Left ventricle myocardium superior (tissue), 1 donor: Measurements from ENCODE around the gene ISYNA1. TPM values are rescaled to one million over a fixed set of nuclear protein-coding genes. Genes with fewer than 3 reads are reported as not detected.

ENCODE experiments used
- ATAC-seq: fragments of 200-7000 bp; cut with Tn5 transposase; one replicate; pipeline ENCODE4 v1.9.1; 2020; ENCODE audit warnings: mild to moderate bottlenecking, moderate library complexity
- DNase-seq: peaks from one replicate; pipeline ENCODE4 v3.0.0-alpha.2; 2020
- intact Hi-C: fragments of 100-400 bp; cut with micrococcal nuclease; formaldehyde crosslinking; loops from one replicate; pipeline ENCODE4 v1.11.0; 2022
- long read RNA-seq: library from polyadenylated mRNA; unstranded; transcript quantifications from one replicate; pipeline ENCODE4 v2.0.0, GENCODE V29; 2021
- total RNA-seq: library from RNA; stranded (reverse); fragmentation: NEBNext Ultra II Directional; extraction: Animal tissue kit (Norgen Biotek cat#: 25700); gene quantifications from one replicate; pipeline ENCODE4 v1.2.1, GENCODE V29; 2021
- donor health status: DM: no; HTN: yes; CAD: no; lungs with severe emphysema.

Gene ISYNA1
- total RNA-seq, result 24.4 TPM
- long read RNA-seq, transcript ISYNA1-201 (11 exons, 2,420 nt), result major isoform, 42 of 67 reads
- long read RNA-seq, partial matches to known transcripts, result 10 of 67 reads
- long read RNA-seq, other reads (novel, unspliced or antisense), result 8 of 67 reads

DNA sequence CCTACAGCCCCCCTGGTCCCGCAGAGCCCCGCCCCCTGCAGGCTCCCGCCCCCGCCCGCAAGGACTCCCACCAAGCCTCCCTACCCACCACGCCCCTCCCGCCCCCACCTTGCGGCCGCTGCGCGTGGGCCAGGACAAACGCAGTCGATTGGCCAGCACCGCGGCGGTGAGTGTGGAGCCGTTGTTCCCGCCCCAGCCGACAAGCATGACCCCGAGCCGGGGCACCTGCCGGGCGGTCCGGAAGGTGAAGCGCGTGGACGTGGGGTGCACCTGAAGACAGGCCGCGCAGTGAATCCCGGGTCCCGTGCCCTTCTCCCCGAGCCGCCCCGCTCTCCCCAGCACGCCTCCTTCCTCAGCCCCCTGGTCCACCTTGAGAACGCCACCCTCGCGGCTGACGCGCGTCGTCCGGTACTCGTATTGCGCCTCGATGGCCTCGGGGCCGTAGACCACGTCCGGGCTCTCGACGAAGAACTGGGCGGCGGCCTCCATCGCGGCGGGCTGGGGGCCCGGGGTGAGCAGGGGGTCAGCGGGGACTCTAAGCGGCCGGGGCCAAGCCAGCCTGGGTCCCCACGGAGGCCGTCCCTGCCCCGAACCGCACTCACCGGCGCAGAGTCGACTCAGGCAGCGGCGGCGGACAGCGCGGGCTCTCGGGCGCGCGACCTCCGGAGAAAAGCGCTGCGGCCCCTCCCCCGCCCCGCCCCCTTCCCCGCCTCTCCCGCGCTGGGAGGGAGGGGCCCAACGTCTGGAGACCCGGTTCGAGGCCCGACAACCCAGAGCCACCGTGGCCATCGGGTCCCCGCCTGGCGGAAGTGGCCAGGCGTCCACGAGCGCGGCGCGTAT lies at the start of gene ISYNA1:
Gene ISYNA1 (minus strand): TSS at position 643 of the 840 bp plus-strand sequence. CDS start 154 bp downstream, at position 489.
- DNase-seq (peak; percentile 73), ATAC-seq (peak; percentile 61)
- intact Hi-C loops, result no loop called here

DNA sequence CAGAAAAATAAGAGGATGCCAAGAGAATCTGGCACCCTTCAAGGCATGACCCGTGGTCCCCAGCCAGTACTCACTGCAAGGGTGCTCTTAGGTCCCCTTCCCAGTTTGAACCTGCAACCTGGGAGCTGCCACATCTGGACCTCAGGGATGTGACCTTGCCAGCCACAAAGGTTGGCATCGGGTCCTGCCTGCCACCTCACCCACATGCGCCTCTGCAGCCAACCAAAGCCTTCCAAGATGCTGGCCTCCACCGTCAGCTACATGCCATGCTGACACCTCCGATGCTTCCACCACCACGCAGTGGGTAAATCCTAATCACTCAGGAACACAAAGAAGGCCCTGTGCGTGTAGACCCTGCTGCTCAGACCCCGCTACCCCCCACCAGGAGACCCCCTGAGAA lies 48.8 kb upstream of the ISYNA1 start:
- ATAC-seq (no peak), DNase-seq (no peak)
- intact Hi-C loops, result no loop called here

DNA sequence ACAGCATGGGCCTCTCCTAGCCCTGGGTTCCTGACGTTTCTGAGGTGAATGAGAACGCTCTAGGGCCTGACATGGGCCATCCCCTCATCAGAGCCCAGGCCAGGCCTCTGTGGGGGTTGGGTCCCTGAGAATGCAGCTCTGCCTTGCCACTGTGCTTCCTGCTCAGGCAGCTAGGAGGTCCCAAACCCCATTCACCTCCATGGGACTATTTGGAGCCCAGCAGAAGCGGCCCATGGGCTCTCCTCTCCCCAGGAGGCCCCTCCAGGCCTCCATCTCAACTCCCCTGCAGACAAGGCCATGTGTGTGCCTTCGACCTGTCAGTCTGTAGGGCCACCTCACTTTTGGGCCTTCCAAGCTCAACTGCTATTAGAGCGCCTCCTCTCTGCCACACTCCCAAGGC lies 47.1 kb upstream of the ISYNA1 start:
- intact Hi-C loops, result no loop called here
- ATAC-seq (no peak), DNase-seq (no peak)

DNA sequence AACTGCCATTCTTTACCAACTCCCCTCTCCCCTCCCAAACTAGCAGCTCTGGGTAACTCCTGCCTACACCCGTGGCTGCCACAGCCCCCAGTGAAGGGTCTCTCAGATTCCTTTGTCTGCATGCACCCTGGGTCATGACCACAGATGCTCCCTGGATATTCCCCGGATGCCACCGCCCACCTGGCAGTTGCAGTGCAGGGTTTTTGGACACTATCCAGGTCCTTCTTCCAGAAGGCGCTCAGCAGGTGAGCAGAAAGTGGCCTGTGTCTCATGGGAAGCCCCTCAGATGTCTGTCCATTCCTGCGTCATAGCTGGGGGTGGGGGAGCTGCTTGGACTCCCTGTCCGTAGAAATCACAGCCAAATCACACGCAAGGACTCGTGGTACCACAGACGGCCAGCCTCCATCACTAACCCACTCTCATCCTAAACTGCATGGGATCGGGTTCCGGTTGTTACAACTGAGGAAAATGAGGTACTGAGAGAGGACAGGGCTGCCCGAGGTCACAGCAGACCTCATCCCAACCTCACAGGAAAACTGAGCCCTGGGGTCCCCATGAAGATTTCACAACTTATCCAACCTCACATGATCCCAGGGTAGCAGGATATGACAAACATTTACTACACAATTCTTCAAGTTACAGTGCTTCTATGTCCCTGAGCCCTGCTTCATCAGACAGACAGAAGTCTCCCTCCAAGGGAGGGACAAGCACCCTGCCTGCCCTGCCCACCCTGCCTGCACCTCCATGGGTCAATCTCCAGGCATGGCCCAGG lies 45.4 kb upstream of the ISYNA1 start:
- no peak for DNase-seq
- ATAC-seq, result no peak
- intact Hi-C loops, result no loop called here

DNA sequence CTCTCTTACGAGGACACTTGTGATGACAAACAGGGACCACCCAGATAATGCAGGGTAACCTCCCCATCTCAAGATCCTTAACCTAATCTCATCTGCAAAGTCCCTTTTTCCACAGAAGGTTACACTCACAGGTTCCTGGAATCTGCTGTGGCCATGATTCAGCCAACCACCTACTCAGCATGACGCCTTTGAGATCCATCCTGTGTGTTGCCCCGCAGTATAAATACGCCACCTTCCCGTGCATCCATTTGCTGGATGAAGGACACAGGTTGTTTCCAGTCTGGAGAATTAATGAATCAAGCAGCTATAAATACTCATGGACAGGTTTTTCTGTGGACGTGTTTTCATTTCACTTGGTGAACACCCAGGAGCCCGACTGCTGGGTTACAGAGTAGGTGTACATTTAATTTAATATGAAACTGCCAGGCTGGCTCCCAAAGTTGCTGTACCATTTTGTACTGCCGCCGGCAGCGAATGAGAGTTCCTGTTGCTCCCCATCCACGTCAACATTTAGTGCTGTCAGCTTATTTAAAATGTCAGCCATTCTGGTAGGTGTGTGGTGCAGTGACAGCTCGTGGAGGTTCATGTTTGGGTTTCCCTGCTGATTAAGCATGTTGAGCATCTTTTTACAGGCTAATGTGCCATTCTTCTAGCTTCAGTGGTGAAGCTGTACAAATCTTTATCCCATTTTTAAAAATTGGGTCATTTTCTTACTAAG lies 43.7 kb upstream of the ISYNA1 start:
- ATAC-seq, result no peak
- intact Hi-C loops, result no loop called here
- DNase-seq, result no peak

DNA sequence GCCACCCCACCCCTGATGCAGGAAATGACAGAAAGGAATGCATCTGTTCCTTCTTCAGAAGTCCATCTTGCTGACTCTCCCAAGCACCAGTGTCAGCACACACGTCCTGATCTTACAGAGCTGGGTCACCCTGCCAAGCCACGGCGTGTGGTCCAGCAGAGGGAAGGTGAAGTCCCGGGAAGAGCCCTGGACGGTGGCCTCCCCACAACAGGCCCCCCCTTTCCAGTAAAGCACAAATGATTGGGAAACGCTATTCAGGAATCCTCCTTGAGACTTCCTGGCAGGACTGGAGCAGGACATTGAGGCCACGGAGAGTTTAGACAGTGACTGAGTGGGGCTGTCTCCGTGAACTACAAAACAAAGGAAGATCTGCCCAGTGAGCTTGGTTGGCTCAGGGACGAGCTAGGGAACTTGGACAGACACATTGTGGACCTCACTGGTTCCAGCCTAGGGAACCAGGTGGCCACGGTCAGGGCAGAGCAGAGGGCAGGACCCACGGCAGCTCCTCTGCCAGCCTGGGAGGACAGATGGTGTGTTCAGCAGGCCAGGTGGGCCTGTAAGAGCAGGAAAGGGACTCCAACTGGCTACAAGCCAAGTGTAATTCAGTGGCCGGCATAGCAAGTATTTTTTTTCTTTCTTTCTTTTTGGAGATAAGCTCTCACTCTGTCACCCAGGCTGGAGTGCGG lies 42.2 kb upstream of the ISYNA1 start:
- DNase-seq (peak; percentile 82), ATAC-seq (peak; percentile 74)
- intact Hi-C loops, result no loop called here

DNA sequence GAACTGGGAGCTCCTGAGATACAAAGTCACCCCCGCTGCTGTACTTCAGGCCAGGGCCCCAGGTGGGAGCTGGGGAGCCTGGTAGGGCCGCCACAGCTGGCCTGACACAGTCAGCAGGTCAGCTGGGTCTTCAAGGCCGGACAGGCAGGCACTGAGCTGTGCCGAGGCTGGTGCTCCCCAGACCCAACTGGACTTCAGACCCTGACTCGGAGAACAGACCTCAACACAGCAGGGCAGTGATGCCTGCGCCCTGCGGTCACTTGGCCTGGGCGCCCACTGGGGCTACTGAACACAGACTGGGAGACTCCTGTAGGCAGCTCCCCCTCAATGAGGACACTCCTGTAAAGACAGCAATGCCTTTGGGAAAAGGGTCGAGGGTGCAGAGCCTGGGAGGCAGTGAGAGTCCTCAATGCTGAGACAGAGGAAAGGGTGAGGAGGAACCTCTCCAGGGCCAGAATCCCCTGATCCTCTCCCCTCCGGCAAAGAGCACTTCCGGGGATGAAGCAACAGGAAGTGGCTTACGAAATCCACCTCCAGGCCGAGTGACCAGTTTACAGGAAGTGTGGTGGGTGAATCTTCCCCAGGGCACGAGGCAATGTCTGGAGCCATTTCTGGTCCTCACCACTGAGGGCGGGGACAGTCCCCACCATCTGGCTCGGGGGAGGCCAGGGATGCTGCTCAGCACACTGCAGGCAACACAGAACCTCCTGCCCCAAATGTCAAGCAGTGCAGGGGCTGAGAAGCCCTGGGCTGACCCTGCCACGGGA lies 40.8 kb upstream of the ISYNA1 start:
- intact Hi-C loops, result no loop called here
- DNase-seq, result peak; percentile 80
- ATAC-seq, result peak; percentile 82

DNA sequence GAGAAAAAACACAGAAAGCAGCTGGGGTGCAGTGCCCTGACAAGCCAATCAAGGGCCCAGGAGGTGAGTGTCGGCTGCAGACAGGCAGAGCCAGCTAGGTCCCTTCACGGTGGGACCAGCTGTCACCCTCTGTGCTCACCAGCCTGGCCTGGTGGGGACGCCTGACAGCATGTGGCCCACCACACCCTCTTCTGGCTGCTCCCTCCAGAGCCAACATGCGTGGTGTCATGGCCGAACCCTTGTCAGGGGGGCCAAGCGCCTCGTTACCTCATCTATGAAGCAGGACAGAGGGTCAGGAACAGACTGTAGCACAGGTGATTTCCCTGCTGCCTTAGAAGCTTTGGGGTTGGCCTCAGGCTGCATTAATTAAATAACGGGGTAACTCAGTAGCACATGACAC lies 40.0 kb upstream of the ISYNA1 start:
- ATAC-seq, result no peak
- intact Hi-C loops, result no loop called here
- DNase-seq, result no peak

DNA sequence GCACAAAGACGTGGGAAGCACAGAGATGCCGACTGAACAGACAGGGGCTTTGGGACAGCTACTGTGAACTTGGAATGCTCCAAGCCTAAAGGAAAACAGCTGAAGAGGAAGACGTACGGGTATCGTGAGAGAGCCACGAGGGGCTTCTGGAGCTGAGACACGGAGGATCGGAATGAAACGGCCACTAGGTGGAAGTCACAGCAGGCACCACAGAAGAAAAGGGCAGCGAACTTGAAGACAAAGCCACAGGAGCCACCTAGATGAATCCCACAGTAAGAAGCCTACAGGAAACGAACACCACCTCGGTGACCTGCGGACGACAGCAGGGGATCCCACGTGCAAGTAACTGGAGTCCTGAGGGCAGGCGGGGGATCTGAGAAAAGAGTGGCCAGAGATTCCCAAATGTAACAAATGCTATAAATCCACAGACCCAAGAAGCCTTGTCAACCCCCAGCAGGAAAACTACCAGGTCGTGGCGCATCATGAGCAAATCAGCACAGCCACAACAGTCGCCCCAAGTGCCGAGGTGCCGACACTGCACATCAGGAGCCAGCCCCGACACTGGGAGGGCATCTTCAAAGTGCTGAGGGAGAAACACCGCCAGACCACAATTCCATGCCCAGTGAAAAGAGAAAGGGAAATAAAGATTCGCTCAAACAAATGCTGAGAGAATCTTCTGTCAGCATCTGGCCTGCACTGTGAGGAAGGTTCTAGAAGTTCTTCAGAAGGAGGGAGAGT lies 39.3 kb upstream of the ISYNA1 start:
- DNase-seq, result no peak
- intact Hi-C loops, result no loop called here
- ATAC-seq, result no peak

DNA sequence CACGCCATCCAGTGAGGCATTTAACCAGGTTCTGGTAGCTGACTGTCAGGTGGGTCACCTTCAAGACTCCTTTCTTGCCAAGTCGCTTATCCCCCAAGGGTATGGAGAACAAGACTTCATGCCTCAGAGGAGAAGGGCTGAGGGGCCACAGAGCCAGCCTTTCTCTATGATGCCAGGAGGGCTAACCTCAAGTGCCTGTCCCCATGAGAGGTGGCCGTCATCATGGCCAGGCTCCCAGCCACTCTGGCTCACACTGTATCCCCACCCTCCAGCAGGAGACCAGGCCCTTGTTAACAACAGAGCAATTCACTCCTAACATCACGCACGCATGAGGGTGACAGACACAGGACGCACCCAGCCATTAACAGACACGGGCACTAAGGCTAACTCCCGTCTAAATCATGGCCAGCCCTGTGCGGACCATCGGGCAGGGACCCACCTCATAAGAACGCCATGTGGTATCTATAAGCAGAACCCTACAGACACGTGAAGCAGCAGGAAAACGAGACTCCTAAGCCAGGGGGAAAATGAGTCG lies 38.6 kb upstream of the ISYNA1 start:
- intact Hi-C loops, result no loop called here
- no peak for ATAC-seq
- DNase-seq, result no peak

DNA sequence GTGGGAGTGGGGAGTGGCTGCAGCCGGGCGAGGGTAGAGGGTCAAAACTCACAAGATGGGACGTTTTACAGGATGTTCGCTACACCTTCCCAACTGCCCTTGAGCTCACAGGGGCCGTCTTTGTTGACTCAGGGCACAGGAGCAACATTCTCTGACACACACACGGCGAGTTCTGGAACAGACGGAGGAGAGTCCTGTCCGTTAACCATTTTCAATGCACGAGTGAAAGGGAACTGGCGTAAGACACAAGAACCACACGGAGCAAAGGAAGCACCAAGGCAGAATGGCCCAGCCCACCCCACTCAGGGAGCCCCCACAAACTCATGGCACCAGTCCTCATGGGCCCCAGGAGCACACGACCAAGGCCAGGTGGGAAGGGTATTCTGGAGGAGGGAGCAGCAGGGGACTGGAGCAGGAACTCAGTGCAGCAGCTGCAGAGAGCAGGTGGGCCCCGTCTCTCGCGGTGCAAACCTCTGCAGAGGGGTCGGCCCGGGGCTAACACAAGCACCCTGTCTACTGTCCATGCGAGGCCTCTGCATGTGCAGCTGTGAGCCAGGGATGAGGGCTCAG lies 37.9 kb upstream of the ISYNA1 start:
- intact Hi-C loops, result no loop called here

DNA sequence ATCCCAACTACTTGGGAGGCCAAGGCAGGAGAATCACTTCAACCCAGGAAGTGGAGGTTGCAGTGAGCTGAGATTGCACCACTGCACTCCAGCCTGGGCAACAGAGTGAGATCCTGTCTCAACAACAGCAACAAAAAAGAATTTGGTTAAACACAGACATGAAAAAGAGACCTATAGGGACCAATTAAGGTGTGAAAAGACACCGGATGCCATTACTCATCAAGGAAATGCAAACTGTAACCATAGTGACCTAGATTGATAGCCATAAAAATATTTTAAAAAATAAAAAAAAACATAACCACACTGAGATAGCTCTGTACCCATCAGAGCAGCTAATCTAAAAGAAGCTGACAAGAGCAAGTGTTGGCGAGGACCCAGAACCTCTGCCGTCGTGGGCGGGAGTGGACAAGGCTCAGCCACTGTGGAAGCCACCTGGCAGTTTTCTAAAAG lies 37.1 kb upstream of the ISYNA1 start:
- DNase-seq (no peak), ATAC-seq (no peak)
- intact Hi-C loops, result no loop called here

More for the DNA sequence above, 37.9 kb upstream of the ISYNA1 start:
- DNase-seq (no peak), ATAC-seq (no peak)

DNA sequence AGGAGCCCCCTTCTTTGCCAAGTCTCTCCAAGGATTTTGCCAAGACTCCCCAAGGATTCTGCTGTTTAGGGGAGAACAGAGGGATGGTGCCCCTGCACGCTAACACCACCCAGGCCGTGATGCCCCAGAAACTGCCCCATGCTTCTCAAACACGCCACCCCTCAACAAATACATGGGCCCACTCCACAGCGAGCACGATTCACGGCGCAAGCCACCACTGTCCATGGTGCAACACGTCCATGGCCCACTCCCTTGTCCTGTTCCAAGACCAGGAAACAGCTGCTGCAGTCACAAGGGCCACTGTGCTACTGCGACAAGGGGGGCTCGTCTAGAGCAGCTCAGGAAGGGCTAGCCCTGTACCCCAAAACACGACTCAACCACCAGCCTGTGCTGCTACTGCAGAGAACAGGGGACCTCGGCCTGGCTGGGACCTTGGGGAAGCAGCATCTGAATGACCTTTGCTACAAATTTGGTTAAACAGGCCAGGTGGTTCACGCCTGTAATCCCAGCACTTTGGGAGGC lies 36.5 kb upstream of the ISYNA1 start:
- ATAC-seq (no peak), DNase-seq (no peak)
- intact Hi-C loops, result no loop called here

DNA sequence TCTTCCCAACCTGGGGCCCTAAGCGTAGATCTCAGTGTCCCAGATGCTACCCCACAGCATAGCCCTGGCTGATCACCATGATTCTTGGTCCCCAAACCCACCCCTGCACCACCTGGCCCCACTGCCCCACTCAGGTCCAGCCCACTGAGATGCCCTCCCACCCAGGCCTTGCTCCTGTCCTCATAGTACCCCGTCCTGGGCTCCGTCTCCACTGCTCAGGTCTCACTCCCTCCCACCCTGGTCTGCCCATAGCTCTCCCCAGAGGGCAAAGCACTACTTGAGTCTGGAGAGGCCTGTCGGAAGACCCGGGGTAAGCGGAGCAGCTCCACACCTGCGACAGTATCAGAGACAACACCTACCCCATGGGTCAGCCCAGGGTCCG lies 35.8 kb upstream of the ISYNA1 start:
- ATAC-seq (no peak), DNase-seq (no peak)
- intact Hi-C loops, result no loop called here

DNA sequence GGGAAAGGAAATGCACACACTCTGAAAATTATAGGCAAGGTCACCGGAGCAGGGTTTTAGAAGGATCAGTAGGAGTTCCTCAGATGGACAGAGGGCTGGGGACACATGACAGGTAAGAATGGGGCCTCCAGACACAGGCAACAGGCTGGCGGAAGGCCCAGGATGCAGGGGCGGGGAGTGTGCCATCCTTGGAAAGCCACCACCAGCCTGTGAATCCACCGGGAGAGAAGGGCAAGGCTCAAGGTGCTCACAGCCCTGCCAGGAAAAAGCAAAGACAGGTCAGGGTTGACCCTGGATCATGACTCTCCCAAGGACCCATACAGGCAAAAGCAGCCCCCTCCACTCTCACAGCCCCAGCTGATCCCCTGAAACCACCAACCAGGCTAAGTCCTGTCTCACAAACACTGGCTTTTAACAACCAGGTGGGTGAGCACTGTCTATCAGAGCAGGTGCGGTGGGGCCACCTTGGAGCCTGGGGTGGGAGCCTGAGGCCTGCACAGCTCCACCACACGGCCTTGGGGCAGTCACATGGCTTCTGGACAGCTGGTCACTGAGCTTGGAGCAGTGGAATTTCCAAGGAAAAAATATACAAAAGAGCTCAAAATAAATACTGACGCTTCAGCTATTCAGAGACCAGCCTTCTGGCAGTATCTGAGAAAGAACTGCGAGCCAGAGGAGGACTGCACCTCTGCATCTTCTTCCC lies 35.2 kb upstream of the ISYNA1 start:
- intact Hi-C loops, result no loop called here
- DNase-seq, result no peak
- ATAC-seq, result no peak

DNA sequence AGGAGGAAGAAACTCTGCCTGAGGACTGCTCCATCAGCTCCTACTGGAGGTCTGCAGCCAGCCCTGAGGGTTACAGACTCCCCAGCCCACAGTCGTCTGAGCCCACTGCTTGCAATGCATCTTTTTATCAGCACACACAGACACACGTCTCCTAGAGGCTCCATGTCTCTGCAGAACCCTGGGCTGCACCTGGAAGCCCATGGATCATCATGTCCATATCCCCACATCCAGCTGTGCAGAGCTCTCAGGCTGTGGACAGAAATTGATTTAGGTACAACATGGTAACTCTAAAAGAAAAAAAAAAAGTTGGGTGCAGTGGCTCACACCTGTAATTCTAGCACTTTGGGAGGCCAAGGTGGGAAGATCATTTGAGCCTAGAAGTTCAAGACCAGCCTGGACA lies 32.9 kb upstream of the ISYNA1 start:
- intact Hi-C loops, result no loop called here
- ATAC-seq (no peak), DNase-seq (no peak)
